Measurements from ENCODE around the gene ANGPTL5.
A peak's percentile ranks its signal among the peaks of the same experiment; 100 is the strongest.
"Not testable (repeated sequence)": the region's sequence is repeated elsewhere in the genome, so short reads cannot be mapped to it uniquely, and the experiment has no call there.

Gene ANGPTL5

GRCh38 chr11:101916422-101916821, at the start of gene ANGPTL5:
ANGPTL5 (minus strand) TSS chr11:101916522; CDS start chr11:101907909, 8,613 bp downstream.
- peak within 1 kb of the TSS; percentile 89 for H3K4me3 Mint-ChIP-seq
- H3K9me3 Mint-ChIP-seq = no peaks in the 10 kb centered on the region
- no peaks in the 10 kb centered on the region for H3K27me3 Mint-ChIP-seq (ENCODE audit: low read depth)
- H3K36me3 Mint-ChIP-seq (ENCODE audit: low read depth) = no peaks in the 10 kb centered on the region
- peak within 1 kb of the TSS; percentile 74 for H3K27ac Mint-ChIP-seq
- H3K4me1 Mint-ChIP-seq (ENCODE audit: low read depth) = peaks cover 20% of the 10 kb centered on the region

GRCh38 chr11:101964200-101964599, 47.9 kb upstream of the ANGPTL5 start:
- H3K9me3 Mint-ChIP-seq; H3K27me3 Mint-ChIP-seq (ENCODE audit: low read depth); H3K36me3 Mint-ChIP-seq (ENCODE audit: low read depth); H3K4me3 Mint-ChIP-seq; H3K27ac Mint-ChIP-seq; H3K4me1 Mint-ChIP-seq (ENCODE audit: low read depth): not testable (repeated sequence)

DNA sequence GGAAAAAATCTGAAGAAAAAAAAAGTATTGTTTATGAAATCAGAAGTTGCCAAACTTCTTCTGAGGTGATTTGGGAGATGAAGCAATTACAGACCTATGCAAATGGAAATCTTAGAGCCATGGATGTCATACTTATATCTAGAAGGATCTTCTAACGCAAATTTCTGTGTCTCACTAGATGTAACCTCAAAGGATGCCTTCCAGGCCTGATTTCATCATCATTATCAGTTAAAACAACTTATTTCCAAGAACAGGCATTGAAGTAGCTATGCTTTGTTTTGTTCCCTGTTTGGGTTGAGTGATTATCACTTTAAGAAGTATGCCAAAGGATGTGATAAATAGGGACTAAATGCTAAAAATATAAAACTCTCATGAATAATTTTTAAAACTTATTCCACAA, 43.9 kb upstream of the ANGPTL5 start:
- Mint-ChIP-seq H3K9me3 (no peaks in the 10 kb centered on the region), H3K4me3 (no peak overlapping the region), H3K27ac (no peak overlapping the region), H3K4me1 (ENCODE audit: low read depth) (no peaks in the 10 kb centered on the region), H3K27me3 (ENCODE audit: low read depth) (no peaks in the 10 kb centered on the region), H3K36me3 (ENCODE audit: low read depth) (no peaks in the 10 kb centered on the region)

GRCh38 chr11:101955701-101956100, 39.4 kb upstream of the ANGPTL5 start:
- Mint-ChIP-seq H3K27me3 (ENCODE audit: low read depth) (no peaks in the 10 kb centered on the region), H3K4me1 (ENCODE audit: low read depth) (no peaks in the 10 kb centered on the region), H3K27ac (no peak overlapping the region), H3K36me3 (ENCODE audit: low read depth) (no peaks in the 10 kb centered on the region), H3K4me3 (no peak overlapping the region), H3K9me3 (no peaks in the 10 kb centered on the region)

DNA sequence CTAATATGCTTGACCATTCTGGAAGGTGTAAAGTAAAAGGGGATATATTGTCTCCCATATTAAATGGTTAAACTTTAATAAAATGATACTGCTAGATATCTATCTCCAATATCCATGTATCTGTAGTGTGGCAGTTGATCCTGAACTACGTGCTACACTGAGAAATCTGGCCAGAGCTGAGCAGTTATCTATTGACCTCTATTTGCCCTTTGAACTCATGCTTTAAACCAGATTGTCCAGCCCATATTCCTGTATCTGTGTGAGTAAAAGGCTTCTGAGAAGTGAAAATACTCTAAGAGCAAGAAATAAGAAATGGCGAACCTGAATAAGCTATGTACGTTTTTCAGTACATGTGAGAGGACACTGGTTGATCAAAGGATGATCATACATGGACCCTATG, 39.0 kb upstream of the ANGPTL5 start:
- Mint-ChIP-seq H3K4me1 (ENCODE audit: low read depth) (no peaks in the 10 kb centered on the region), H3K9me3 (no peaks in the 10 kb centered on the region), H3K36me3 (ENCODE audit: low read depth) (no peaks in the 10 kb centered on the region), H3K27ac (no peak overlapping the region), H3K27me3 (ENCODE audit: low read depth) (no peaks in the 10 kb centered on the region), H3K4me3 (no peak overlapping the region)

GRCh38 chr11:101949680-101950220, 33.4 kb upstream of the ANGPTL5 start:
- Mint-ChIP-seq H3K27ac (no peak overlapping the region), H3K9me3 (no peaks in the 10 kb centered on the region), H3K27me3 (ENCODE audit: low read depth) (no peaks in the 10 kb centered on the region), H3K36me3 (ENCODE audit: low read depth) (no peaks in the 10 kb centered on the region), H3K4me1 (ENCODE audit: low read depth) (no peaks in the 10 kb centered on the region), H3K4me3 (no peak overlapping the region)

DNA sequence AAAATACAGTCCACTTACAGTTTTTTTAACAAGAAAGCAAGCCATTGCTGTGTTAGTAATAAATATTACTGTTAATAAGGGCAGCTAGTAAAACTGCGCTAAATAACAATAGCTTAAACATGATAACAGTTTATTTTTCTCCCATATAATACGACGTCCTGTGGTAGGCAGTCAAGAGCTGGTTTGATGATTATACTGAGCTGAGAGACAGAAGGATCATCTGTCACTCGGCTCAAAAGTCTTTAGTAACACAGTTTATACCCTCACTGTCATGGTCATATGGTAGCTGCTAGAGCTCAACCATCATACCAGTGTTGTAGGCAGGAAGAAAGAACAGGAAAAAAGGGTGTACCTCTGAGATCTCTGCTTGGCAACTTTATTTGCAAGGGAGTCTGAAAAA, 29.1 kb upstream of the ANGPTL5 start:
- Mint-ChIP-seq H3K4me1 (ENCODE audit: low read depth) (no peaks in the 10 kb centered on the region), H3K9me3 (no peaks in the 10 kb centered on the region), H3K27ac (no peak overlapping the region), H3K36me3 (ENCODE audit: low read depth) (no peaks in the 10 kb centered on the region), H3K4me3 (no peak overlapping the region), H3K27me3 (ENCODE audit: low read depth) (peaks cover 4% of the 10 kb centered on the region)

DNA sequence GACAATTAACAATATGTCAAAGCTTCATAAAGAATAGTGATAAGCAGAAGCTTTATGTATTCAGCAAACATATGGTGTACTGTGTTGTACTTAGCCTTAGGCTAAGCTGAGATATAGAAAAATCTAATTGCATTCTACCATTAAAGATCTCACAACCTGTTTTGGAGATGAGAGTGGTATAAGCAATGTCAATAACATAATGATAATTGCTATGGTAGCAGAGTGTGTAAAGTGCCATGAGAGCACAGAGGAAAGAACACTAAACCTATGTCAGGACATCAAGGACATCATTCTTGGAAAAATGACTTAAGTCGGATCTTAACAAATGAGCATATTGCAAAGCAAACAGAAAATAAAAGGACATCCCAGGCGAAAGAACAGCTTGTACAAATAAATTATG, 28.6 kb upstream of the ANGPTL5 start:
- Mint-ChIP-seq H3K4me3 (no peak overlapping the region), H3K27ac (no peak overlapping the region), H3K9me3 (no peaks in the 10 kb centered on the region), H3K27me3 (ENCODE audit: low read depth) (peaks cover 4% of the 10 kb centered on the region), H3K4me1 (ENCODE audit: low read depth) (no peaks in the 10 kb centered on the region), H3K36me3 (ENCODE audit: low read depth) (no peaks in the 10 kb centered on the region)

DNA sequence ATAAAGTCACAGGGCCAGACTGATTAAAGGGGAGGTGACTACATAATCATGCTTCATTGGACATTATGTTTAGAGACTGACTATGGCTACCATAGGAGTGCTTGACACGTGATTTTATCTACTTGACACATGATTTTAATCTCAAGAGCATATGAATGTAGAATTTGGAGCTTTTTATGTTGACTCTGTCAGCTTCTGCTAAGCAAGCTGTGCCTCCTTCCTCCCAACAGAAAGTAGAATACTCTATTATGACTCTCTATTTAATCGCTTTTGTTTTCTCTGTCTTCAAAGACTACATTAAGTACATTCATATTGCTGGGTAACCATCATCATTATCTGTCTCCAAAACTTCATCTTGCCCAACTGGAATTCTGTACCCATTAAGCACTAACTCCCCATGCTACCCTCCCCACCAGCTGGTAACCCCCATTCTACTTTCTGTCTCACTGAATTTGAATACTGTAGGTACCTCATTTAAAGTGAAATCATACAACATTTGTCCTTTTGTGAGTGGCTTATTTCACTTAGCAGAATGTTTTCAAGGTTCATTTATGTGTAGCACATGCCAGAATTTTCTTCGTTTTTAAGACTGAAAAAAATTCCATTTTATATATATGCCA, 24.7 kb upstream of the ANGPTL5 start:
- no peaks in the 10 kb centered on the region for H3K4me1 Mint-ChIP-seq (ENCODE audit: low read depth)
- H3K36me3 Mint-ChIP-seq (ENCODE audit: low read depth) = no peaks in the 10 kb centered on the region
- no peak overlapping the region for H3K4me3 Mint-ChIP-seq
- H3K27me3 Mint-ChIP-seq (ENCODE audit: low read depth) = peaks cover 4% of the 10 kb centered on the region
- no peaks in the 10 kb centered on the region for H3K9me3 Mint-ChIP-seq
- no peak overlapping the region for H3K27ac Mint-ChIP-seq

DNA sequence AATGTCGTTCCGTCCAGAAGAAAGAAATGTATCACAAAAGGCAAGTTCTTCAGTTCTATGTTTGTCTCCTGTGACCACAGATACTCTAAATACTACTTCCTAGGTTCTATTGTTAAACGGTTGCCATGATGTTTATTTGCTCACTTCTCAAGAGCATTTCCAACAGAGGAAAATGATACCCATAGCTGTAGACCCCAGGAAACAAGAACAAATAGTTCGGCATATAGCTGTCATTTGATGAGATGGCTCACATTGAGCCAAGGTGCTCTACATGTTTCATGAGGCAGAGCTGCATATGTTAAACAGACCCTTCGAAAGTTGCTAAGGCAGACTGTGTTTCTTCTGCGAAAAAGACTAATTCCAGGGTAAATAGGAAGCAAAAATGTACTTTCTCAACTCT, 15.4 kb upstream of the ANGPTL5 start:
- Mint-ChIP-seq H3K36me3 (ENCODE audit: low read depth) (no peaks in the 10 kb centered on the region), H3K27ac (no peak overlapping the region), H3K4me1 (ENCODE audit: low read depth) (no peaks in the 10 kb centered on the region), H3K27me3 (ENCODE audit: low read depth) (no peaks in the 10 kb centered on the region), H3K4me3 (no peak overlapping the region), H3K9me3 (no peaks in the 10 kb centered on the region)

- no peaks in the 10 kb centered on the region for H3K27me3 Mint-ChIP-seq (ENCODE audit: low read depth)
- H3K4me1 Mint-ChIP-seq (ENCODE audit: low read depth) = no peaks in the 10 kb centered on the region
- H3K9me3 Mint-ChIP-seq = no peaks in the 10 kb centered on the region
- H3K27ac Mint-ChIP-seq = no peak overlapping the region
- no peaks in the 10 kb centered on the region for H3K36me3 Mint-ChIP-seq (ENCODE audit: low read depth)
- H3K4me3 Mint-ChIP-seq = no peak overlapping the region
Measured at GRCh38 chr11:101929294-101929915, 13.1 kb upstream of the ANGPTL5 start.

- Mint-ChIP-seq H3K9me3 (no peaks in the 10 kb centered on the region), H3K4me3 (no peak overlapping the region), H3K27me3 (ENCODE audit: low read depth) (no peaks in the 10 kb centered on the region), H3K4me1 (ENCODE audit: low read depth) (no peaks in the 10 kb centered on the region), H3K27ac (no peak overlapping the region), H3K36me3 (ENCODE audit: low read depth) (no peaks in the 10 kb centered on the region)
Measured at GRCh38 chr11:101923554-101923953, 7.2 kb upstream of the ANGPTL5 start.

DNA sequence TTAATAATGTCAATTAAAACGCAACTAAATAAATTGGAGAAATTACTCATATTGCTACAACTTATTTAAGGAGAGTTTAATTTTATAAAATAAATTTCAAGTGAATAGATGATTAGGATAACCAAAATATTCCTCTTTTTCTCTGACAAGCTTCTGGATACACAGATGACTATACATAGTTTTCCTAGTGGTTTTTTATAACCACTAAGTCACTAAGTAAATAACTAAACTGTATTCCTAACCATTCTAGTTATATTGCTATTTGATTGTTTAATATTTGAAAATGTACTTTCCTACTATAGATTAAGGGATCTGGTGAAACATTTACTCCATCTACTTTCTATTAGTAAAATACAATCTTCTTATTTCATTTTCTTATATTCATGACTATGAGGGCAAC, 4.7 kb upstream of the ANGPTL5 start:
- no peak overlapping the region for H3K27ac Mint-ChIP-seq
- H3K4me1 Mint-ChIP-seq (ENCODE audit: low read depth) = peaks cover 4% of the 10 kb centered on the region
- H3K27me3 Mint-ChIP-seq (ENCODE audit: low read depth) = no peaks in the 10 kb centered on the region
- H3K9me3 Mint-ChIP-seq = no peaks in the 10 kb centered on the region
- no peaks in the 10 kb centered on the region for H3K36me3 Mint-ChIP-seq (ENCODE audit: low read depth)
- no peak overlapping the region for H3K4me3 Mint-ChIP-seq

GRCh38 chr11:101917226-101917625, 904 bp upstream of the ANGPTL5 start:
- H3K4me1 Mint-ChIP-seq (ENCODE audit: low read depth) = peaks cover 20% of the 10 kb centered on the region
- H3K27me3 Mint-ChIP-seq (ENCODE audit: low read depth) = no peaks in the 10 kb centered on the region
- H3K9me3 Mint-ChIP-seq = no peaks in the 10 kb centered on the region
- no peaks in the 10 kb centered on the region for H3K36me3 Mint-ChIP-seq (ENCODE audit: low read depth)
- H3K27ac Mint-ChIP-seq = no peak overlapping the region
- no peak overlapping the region for H3K4me3 Mint-ChIP-seq

DNA sequence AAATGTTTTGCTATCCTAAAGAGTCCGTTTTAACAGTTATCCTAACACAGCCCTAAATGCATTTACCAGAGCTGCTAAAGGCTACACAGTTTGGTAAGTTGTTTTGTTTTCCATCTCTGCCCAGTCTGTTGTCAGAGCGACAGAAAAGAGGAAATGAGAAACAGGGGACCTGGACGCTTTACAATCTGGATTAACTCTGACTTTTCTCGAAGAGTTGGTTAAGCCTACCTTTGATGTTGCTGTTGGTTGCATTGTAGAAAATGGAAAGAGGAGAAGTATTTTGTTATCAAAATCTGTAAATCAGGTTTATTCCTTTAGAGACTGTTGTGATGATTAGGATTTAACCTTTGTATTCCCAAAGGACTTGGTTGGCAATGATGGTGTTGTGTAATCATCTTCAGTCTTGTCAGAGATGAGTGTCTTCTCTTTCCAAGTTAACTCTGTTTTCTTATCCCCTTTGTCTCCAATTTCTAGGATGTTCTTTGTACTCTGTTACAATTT, 481 bp downstream of the ANGPTL5 start:
- H3K27ac Mint-ChIP-seq = peak overlapping the region; percentile 74

More for the DNA sequence above, 481 bp downstream of the ANGPTL5 start:
- Mint-ChIP-seq H3K4me3 (peak overlapping the region; percentile 89), H3K9me3 (no peaks in the 10 kb centered on the region), H3K4me1 (ENCODE audit: low read depth) (peaks cover 20% of the 10 kb centered on the region), H3K36me3 (ENCODE audit: low read depth) (no peaks in the 10 kb centered on the region), H3K27me3 (ENCODE audit: low read depth) (no peaks in the 10 kb centered on the region)
